Loucy (cell line): ENCODE data around the gene PDXK.
A peak's percentile ranks its signal among the peaks of the same experiment; 100 is the strongest.

Experiments used
- CTCF ChIP-seq: fragments of 200-600 bp; sonication (generic); conservative IDR thresholded peaks from 2 replicates; pipeline ENCODE4 v1.5.1; 2014; ENCODE audit warnings: mild to moderate bottlenecking, antibody characterized with exemption, low read length
- EZH2phosphoT487 ChIP-seq: fragments of 200-600 bp; IDR thresholded peaks from 2 replicates; pipeline ENCODE4 v1.6.1; 2018; ENCODE audit warnings: antibody characterized with exemption, mild to moderate bottlenecking, moderate library complexity, borderline replicate concordance

GRCh38 chr21:43775795-43776430, 57.0 kb downstream of the PDXK start, which contains the start of gene CSTB:
- TF ChIP-seq CTCF, result peak; percentile 26; the same call in 1 of the 2 replicates
- no peak for TF ChIP-seq EZH2phosphoT487
